GOT3 (cell line): ENCODE measurements around the gene NOL6.

Experiments
- DNase-seq: peaks from one replicate; lab custom pipeline; 2025; ENCODE audit warnings: mixed read lengths; lab: John Stamatoyannopoulos, UW

Gene NOL6

DNA sequence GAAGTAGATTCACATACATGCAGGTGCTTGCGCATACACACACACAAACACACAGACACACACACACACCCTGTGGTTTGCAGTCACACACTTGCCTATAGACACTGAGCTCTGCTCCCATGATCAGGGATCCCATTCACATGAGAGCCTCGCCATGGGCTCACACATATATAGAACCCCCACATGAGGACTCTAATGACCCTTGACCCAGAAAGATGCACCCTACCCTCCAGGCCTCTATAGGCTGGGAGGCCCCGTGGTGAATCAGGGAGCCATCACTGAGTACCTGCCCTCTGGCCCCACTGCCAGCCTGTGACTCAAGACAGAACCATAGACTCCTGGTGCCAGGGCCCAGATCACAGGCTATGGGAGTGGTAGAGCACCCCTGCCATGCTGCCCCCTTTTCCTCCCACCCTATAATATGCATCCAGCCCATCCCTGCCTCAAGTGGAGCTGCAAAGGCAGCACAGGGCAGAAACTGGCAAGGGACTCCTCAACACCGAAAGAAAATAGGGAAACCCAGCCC is 23.0 kb downstream of the NOL6 start:
- no peak for DNase-seq

DNA sequence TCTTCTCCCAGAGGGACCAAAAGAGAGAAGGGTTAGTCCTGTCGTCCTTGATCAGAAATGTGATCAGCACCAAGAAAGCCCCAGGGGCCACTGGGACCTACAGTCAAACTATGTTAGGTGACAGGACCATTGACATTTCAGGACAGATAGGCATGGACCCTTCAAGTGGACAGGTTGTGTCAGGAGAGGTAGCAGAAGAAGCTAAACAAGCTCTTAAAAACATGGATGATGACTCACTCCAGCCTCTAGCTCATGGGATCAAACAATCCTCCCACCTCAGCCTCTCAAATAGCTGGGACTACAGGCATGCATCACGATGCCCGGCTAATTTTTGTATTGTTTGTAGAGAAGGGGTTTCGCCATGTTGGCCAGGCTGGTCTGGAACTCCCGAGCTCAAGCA is 24.0 kb downstream of the NOL6 start:
- DNase-seq, result no peak

DNA sequence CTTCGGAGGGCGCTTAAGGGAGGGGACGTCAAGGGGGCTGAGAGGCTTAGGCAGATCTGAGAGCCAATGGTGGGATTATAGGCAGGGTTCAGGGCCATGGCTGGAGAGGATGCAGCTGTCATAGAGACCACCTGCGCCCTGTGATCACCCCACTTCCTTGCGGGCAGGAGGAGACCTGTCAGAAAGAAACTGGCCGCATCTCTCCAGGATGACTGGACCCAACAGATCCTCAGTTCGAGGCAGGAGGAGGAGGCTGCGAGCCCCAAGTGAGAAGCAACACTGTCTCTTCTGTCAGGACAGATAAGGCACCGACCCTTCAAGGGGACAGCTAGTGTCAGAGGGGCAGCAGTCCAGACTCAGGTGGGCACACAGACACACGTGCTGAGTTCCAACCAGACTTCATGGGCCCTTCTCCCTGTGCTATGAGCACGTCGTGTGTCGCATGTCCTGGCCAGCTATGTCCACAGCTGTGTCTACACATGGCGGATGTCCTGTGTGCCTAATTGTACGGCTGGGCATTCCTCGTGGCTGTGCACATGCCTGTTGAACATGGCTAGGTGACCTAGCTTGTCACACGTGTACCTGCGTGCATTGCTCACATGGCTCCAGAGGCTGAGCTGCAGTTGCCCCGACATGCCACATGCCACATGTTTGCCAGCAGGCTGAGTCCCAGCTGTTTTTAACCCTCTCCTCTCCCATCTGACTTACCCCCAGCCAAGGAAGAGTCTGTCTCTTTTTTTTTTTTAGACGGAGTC is 25.7 kb downstream of the NOL6 start:
- no peak for DNase-seq

DNA sequence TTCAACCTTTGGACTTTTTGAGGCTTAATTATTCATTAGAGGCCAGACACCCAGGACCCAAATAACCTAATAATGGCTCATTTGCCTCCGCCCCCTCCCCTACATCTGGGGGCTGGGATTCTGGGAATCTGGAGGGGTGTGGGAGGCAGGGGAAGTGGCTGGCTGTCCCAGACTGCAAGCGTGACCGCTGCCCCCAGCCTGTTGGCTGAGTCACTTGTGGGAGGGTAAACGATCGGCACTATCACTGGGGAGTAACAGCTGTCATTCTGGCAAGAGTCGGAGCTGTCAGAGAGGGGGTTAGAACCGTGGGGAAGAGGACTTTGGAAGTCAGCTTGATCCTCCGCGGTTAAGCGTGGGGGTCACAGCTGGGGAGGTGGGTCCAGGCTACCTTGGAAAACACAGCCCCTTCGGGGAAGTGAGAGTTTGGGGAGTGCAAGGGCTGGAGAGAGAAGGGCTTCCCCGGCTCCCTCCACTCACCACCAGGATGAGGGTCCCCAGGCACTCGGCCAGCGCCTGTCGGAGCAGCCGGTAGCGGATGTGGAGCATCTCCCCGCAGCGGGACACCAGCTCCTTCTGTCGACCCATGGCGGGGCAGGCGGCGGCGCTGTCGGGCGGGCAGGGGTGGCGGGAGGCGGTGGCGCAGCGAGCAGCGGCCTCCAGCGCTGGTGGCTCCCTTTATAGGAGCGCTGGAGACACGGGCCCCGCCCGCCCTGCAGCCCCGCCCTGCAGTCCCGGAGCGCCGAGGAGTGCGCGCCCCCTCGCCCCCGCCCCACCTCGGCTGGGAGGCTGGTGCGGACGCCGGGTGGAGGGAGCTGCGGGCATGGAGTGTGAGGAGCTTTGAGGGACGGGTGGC is 26.6 kb downstream of the NOL6 start, which contains the start of gene AQP3:
TSS of gene AQP3 (minus strand) at position 648 of the 853 bp plus-strand sequence. CDS start at position 585, 63 bp downstream.
- DNase-seq, result no peak

DNA sequence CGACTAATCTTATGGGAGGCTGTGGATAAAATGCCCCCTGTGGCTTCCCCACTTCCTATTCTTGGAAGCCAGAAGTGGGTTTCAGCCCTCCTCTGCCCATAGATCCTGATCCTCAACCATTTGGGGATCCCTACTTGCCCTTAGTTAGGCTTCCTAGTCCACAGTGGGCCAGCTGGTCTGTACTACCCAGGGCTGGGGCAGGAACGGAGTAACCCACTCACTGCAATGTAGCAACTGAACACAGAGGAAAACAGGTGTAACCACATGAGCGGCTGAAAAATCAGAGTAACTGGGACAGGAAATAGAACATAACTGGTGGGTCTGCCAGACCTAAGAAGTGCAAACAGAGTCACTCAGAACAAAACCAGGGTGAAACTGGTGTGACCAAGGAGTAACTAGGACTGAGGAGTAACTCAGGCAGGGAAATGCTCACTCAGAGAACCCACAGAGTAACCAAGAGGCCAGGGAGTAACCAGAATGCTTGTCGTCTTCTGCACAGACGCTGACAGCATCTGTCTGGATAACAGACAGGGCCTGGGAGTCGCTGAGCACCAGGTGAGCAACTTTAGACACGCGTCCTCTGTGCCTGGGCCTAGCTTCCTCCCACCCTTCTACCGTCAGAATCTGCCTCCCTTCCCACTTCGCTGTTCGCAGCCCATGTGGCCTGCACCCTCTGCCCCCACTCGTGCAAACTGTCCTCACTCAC is 27.3 kb downstream of the NOL6 start:
- DNase-seq, result no peak

DNA sequence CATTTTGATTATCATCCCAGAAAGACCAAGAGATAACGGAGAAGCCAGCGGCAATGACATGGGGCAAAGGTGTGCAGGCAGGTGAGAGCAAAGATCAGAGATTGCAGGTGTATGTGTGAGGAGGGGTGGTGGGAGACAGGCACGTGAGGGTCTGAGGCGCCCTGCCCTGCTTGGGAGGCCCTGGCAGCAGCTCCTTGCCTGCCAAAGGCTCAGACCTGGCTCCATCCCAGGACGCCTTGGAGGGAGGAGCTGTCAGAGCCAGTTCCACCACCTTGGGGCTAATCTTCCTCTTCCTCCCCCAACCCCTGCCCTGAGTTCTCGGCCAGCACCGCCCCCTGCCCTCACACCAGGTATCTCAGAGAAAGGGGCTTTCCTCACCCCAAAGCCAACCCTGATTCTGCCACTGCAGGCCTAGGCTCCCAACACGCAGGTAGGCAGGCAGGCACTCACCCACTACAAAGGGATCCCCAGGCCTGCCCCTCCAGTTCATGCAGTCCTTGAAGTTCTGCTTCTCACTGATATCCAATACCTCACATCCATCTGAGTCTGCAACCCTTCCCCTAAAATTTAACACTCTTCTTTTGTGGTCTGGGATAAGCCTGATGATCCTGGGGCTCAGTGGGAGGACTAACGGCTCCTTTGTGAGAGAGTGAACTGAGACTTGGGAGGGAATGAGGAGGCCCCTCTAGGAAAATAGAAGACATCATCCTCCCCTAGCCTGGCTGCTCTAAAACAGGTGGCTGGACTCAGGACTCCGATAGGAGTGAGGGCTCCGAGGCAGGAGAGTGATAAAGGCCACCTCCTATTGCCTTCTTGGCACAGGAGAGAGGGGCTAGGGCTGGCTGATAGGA is 28.1 kb downstream of the NOL6 start:
- no peak for DNase-seq

DNA sequence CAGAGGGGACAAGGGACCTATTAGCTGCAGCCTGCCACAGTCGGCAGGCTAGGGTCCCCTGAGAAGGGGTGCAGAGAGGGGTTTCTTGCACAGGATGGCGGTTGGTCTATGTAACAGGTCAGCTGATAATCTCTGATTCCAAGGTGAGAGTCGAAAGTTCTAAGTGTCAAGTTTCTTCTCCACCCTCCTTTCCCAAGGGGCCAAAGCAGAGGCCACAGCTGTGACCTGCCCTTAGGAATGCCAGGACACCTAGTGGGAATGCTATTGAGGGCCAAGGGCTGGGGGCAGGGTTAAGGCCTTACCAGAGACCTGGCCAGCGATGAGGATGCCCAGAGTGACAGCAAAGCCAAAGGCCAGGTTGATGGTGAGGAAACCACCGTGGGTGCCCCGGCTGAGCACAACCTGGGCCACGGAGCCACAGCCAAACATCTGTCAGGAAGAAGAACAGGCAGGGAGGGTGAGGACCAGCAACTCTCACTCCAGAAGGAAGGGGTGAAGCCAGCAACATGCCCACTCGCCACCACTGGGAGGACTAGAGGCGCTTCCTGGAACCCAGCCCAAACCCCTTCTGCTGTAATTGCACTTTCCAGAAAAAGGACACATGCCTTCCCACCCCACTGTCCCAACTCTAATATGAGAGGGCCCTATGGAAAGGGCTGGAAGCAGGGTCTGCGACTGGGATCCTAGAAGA is 30.1 kb downstream of the NOL6 start:
- no peak for DNase-seq

DNA sequence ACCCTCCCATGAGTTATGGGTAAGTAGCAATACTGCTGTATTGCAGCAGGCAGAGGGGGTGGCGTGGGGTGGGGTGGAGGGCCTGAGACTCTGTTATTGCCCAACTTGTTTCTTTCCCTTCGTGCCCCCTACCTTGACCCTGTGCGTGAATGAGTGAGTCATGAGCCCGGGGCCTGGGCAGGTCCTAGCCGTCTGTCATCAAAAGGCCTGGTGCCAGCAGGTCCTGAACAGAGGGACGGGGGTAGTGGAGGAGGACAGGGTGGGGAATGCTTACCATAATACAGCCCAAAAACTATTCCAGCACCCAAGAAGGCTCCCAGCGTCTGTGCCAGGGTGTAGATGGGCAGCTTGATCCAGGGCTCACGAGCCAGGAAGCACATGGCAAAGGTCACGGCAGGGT is 30.7 kb downstream of the NOL6 start:
- DNase-seq, result no peak

DNA sequence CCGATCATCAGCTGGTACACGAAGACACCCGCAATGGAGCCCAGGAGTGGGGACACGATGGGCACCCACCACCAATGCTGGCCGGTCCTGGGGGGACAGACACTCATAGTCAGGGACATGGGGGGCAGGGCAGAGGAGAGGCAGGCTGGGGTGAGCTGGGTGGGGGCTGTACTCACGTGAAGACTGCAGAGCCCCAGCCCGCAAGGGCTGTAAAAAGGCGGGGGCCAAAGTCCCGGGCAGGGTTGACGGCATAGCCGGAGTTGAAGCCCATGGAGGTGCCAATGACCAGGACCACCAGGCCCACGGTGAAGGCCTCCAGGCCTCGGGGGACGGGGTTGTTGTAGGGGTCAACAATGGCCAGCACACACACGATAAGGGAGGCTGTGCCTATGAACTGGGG is 31.6 kb downstream of the NOL6 start:
- DNase-seq, result no peak

DNA sequence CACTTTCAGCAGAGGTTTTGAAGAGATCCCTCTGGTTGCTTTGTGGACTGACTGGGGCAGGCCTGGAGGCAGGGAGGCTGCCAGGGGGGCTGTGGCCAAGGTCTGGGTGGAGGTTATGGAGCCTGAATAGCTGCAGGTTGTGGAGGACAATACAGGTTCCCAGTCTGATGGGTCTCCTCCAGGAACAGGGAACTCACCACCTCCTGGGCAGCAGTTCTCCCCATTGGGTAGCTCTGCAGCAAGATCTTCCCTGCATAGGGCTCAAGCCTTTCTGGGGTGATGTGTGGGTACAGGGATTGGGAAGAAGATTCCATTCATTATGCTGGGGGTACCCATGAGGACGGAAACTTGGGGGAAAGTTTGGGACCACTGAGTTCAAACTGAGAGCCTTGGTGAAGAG is 33.1 kb downstream of the NOL6 start:
- no peak for DNase-seq

DNA sequence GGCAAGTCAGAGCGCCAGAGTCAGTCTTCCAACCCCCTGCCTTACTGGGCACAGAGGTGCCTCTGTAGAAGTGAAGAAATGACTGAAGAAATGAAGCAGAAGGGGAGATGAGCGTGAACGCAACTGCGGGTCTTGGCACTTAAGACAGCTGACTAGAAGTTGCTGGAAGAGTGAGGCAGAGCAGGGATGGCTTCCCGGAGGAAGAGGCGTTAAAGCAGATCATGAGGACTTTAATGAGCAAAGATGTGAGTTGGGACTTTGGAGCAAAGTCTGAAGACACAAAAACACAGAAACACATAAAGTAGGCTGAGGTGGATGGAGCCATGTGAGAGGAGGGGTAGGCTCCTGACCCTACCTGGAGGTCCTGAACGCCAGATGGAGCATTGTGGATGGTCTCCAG is 33.5 kb downstream of the NOL6 start:
- no peak for DNase-seq

DNA sequence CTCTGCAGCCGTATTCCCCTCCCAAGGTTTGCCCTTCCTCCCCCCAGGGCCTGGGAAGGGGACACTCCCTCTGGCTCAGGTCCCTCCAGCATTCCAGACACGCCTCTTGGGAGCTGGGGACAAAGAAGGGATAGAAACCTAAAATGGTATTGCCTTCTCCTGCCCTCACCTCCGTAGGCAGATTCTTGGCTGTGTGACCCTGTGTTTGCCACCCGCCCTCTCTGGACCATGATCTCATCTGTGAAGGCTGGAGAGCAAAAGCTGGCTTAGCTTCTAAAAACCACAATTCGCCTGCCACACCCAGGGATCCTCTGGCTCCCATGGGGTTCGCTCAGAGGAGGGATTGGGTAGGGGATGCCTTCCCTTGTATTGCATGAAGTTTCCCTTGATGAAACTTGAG is 34.0 kb downstream of the NOL6 start:
- DNase-seq, result no peak

DNA sequence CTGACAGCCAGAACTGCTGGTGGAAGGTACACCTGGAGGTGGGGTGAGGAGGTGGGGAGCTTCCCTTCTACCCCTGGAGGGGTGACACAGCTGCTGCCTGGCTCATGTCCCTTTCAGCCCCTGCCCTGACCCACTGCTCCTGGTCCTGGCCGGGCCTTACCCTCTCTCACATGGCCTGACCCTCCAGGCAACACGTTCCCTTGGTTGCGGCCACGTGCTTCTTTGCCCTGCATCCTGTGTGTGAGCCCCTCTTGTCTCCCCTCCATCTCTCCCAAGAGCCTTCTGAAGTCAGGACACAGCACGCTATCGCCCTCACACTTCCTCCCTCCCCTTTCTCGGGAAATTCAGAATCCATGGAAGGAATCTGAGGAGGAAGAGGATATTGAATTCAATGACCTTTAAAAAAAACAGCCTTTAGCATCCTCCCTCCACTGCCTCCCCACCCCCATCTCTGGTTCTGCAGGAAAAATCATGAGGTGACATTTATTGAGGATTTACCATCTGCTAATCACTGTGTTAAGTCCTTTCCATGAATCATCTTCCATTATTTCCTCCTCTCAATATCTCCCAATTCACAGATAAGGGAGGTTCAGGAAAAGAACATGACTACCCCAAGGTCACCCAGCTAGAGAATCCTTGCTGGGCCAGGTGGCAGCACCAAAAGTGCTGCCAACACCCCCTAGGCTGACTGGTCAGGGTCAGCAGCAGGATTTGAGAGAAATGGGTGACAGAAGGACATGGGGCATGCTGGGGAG is 34.6 kb downstream of the NOL6 start:
- no peak for DNase-seq

DNA sequence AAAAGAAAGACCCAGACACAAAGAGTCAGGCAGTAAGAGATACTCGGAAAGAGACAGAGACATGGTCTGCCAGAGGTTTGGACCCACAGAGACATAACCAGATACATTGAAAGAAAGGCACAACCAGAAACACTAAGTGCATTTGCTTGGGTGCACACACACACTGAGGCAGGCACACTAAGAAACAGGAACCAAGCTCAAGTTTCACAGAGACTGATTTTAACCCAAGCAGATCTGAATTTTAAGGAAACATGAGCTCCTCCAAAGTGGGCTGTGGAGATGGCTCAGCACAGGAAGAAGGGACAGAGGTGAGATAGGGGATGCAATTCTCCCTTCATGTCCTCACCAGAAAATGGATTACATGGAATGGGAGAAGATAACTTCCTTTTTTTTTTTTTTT is 35.8 kb downstream of the NOL6 start:
- no peak for DNase-seq

DNA sequence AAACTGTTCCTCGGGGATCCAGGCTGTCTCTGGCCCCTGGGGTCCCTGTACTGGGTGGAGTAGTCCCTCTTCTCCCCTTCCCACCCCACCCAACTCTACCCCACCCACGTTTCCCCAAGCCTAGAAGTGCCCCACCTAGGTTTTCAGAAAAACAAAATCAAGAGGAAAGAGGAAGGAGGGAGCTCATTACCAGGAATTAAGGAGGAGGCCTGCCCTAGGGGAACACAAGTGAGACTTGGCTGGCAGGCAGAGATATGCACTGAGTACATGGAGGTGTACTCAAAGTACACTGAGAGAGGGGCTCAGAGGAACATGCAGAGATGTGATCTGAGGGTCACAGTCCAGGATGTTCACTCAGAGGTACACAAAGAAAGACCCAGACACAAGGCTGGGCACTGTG is 36.5 kb downstream of the NOL6 start:
- DNase-seq, result no peak

DNA sequence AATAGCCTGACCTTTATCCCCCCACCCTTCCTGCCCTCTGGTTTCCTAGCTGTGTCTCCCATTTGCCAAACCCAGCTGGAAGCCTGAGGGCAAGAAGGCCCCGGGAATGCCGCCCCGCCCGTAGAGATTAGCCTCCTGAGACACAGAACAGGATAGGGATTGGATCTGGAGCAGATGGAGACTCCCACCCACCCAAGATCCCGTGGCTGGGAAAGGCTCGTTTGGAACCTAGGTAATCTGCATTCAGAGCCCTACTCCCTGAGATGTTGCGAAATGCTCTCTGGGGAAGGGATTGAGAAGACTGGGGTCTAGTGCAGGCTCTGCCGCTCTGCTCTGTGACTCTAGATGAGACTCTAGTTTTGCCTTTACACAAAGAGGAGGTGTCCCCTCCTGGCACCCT is 37.3 kb downstream of the NOL6 start:
- no peak for DNase-seq

DNA sequence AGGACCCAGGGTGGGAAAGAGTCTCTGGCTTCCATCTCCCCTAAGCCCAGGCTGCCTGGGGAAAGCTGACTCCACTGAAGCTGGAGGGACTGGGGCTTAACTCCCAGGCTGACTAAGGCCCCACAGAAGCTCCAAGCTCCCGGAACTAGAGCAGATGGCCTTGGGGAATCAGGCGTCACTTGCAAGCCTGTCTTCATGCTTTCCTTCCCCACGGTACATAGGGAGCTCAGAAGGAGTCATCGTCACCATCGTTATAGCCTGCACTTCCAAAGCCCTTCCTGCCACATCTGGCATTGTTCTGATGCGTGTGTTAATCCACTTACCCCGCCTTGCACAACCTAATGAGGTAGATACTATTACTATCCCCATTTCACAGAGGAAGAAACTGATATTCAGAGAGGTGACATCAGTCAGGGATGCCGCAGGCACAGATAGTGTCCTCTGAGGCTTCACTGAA is 37.9 kb downstream of the NOL6 start:
- no peak for DNase-seq

DNA sequence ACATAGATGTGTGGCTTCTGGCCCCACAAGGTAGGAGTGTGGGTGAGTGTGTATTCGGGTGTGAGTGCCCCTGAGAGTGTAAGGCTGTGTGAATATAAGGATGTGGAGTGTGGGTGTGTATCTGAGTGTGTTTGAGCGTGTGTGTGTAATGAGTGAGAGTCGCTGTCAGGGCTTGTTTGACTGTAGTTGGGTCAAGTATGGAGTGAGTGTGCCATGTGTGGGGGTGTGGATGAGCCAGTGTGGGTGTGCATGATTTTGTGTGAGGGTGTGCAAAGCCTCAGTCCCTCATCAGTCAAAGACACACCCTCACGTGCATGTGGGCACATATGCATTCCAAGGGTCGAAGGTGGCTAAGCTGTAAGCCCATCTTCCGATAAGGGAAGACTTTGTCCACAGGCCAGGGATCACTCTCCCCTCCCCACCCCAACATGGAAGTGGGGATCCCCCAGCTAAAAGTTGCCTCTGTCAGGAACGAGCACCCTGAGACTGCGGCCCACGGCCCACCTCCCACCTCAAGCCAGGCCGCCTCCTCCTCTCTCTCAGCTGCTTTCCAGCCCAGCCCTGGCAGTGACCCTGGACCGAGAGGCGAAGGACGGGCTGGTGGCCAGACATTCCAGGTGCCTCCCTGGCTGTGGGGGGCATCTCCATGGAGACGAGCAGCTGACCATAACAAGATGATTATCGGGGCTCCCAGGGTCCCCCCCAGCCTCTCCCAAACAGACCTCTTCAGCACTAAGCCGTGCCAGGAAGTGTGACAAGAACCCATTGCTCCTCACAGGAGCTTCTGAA is 39.2 kb downstream of the NOL6 start:
- no peak for DNase-seq

DNA sequence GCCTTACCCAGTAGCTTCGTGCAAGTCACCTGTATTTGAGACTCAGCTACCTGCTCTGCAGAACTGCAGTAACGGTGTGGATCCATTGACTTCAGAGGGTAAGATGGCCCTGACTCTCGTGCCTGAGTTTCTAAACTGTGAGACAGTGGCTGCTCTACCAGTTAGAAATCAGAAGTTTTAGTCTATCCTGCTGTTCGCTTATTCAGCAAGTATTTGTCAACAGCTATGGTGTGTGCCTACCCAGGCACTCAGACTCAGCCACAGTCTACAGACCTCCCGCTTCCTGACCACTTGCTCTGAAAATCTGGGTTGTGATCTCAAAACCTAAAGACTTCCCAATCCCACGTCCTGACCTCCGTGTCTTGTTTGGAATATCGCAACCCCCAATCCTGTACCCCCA is 39.9 kb downstream of the NOL6 start:
- no peak for DNase-seq
